IMR-90 (cell line): ENCODE data around the gene B4GALT5.

Source experiments
- MAZ ChIP-seq: IDR thresholded peaks from 2 replicates; pipeline ENCODE4 v1.6.1; 2012; ENCODE audit warnings: low read depth, mild to moderate bottlenecking, low read length, improper control_type of control experiment, moderate library complexity, borderline replicate concordance
- RAD21 ChIP-seq: IDR thresholded peaks from 2 replicates; pipeline ENCODE4 v1.6.1; 2012; ENCODE audit warnings: low read length, improper control_type of control experiment

GRCh38 chr20:49750611-49751396 lies 37.1 kb upstream of the B4GALT5 start:
- TF ChIP-seq MAZ (no peak), RAD21 (no peak)
